ENCODE data around the gene AFF3.
"Not testable (repeated sequence)": the region's sequence is repeated elsewhere in the genome, so short reads cannot be mapped to it uniquely, and the experiment has no call there.

Gene AFF3

DNA sequence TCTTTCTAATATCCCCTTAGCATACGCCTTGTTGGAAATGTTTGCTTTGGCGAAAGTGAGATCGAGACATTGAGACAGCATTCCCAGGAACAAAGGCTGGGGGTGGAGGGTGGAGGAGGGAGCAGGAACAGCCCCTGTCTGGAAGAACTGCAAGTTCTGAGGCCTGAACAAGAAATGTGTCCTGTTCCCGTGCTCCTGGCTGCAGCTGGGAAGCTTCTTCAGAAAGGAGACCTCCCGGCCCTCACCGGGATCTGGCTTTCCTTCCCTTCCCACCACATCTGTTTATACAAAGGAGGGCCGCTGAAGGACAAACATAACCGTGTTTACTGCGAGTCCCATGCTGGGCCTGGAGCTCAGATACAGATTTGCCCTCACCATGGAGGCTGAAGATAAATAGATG, 35.9 kb downstream of the AFF3 start:
- DNase-seq = no peak

- DNase-seq = no peak
Observed at GRCh38 chr2:100105678-100106054, 36.7 kb downstream of the AFF3 start.

GRCh38 chr2:100104718-100105677, 37.4 kb downstream of the AFF3 start:
- DNase-seq = no peak

GRCh38 chr2:100104265-100104664, 38.1 kb downstream of the AFF3 start:
- DNase-seq = not testable (repeated sequence)

DNA sequence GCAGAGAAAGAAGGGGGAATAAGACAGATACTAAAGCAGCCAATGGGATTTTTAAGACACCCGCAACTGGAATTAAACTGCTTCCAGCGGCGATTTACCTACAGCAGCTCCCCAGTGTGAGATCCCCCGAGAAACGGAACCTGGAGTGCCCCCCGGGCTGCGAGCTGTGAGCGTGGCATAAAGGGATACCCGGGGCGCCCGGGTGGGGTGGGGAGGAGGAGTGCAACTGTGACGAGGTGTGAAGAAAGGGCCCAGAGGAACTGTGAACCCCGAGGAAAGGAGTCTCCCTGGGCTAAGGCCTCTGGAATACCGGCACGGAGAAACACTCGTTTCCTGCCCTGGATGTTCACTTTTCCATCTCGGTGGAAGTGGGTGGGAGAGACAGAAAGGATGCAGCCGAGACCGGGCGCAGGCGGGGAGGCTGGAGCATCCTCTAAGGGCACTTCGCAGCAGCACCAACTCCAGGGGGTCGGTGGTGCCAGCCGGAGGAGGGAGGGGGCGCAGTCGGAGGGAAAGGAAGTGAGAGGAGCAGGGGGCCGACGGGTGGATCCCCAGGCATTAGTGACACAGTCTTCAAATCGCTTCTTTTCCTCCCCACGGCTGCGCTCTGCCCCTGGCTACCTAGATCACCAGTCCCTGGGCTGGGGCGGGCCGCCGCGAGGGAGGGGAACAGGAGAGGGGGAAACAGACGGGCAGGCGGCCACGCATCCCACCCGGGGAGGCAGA, 38.7 kb downstream of the AFF3 start:
- not testable (repeated sequence) for DNase-seq

DNA sequence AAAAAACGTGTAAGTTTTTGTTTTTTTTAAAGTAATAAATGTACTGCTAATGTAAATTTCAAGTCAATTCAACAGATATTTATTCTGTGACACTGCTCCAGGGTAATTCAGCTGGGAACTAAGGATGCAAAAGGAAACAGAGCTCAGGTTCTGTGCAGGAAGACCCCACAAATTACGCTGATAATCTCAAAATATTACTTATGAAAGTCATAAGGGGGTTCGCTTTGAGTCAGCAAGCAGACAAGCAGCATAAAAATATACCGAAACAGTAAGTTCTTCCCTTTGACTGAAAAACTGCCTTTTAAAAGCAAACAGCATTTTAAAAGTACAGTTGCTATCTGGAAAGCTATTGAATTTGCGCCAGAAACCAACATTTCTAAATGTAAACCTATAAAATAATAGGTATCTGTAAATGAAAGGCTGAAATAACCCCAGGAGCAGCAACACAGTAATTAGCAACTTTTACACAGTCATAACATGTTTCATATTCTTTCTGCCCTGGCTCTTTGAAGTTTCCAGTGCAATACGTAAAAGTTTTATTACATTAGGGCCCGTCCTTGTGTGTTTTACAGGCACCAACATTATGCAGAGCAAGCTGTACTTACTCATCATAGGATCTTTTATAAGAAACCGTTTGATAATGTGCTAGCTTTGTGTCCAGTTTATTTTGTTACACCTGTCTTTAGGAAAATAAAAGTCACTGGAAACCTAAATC, 39.8 kb downstream of the AFF3 start:
- not testable (repeated sequence) for DNase-seq

- not testable (repeated sequence) for DNase-seq
Observed at GRCh38 chr2:100098855-100099254, 43.5 kb downstream of the AFF3 start.

DNA sequence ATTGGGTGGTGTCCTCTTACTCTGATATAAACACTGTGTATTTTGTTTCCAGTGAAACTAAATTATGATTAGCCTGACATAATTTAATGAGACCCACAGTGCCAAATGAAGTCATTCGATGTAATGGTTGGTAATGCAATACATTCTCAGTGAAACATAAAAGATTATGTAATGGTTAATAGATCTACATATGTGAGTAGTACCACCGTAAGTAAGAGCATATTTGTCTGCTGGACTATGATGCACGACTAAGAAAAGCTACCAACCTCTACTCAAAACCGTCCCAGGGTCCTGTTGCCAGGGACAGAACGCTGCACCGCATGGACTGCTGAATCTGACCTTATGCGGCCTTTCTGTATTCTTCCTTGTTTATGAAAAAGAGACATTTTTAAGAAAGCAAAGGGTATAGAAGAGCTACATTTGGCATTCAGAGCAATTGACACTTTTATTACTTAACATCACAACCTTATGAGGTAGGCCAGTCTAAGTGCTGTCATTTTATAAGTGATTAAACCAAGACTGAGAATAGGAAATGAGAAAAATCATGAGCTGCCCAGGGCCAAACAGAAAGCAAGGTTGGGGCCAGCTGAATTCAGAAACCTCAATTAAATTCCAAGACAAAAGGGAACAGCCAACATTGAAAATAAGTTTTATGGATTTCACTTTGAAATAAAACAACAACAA, 44.6 kb downstream of the AFF3 start:
- not testable (repeated sequence) for DNase-seq

GRCh38 chr2:100095845-100096244, 46.5 kb downstream of the AFF3 start:
- DNase-seq = not testable (repeated sequence)

DNA sequence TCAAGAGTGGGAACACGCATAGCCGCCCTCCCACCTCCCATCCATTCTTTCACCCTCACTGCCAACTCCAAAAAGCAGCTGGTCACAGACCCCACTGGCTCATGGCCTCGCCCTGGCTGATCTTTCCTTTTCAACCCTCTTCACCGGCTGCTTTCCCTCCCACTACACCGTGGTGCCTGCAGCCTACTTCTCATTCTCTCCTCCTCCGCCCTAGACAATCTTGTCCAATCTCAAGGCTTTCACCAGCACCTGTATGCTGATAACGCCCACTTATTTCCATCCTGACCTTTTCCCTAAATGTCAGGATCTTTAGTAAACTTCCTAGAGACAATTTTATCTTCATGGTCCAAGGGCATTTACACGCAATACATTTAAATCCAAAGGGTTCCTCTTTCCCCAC, 50.6 kb downstream of the AFF3 start:
- not testable (repeated sequence) for DNase-seq

DNA sequence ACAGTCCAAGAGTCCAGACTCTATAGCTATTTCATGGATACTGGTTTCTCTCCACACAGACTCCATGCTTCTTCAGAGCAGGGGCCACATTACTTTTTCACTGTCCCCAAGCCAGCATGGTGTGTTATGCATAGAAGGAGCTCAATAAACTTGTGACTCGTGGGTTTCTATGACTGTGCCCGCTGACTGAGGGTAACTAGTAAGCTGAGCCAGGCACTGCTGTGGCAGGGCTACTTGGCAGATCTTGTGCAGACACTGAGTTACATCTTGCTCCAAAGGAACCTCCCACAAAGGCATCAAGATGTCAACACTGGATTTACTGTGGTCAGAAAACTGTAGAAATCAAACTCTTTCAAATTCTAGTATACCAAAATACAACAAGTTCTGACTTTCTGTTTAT, 56.6 kb downstream of the AFF3 start:
- DNase-seq = not testable (repeated sequence)

DNA sequence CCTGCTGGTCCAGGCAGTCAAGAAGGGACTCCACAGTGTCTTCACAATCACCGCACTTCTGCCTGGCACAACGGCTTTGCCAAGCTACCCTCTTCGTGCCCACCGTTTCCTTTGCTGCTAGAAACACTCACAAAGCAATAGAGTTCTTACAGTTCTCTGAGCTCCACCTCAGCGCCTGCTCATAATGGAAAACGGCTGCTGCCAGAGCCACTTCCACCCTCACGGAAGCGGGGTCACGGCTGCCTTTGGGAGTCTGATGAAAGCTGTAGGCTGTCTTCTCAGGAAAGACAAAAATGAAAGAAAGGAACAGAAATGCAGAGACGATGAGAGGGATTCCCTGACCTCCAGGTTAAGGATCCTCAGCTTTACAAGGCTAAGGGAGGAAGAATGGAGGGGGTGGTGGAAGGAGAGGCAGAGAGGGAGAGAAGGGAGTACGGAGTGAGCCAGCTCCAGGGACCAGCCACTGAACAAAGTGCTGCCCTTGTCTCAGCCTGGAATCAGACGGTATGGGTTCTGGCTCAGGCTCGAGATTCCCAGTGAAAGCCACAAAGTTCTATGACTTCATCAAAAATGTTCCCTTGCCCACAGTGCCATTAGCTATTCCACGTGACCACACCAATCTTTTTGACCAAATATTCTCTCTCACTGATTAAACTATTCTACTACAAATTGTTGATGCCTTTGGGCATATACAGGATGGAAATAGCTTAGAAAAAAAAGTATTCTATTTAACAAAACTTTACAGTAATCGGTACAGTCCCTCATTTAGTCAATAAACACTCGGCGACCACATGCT, 58.8 kb downstream of the AFF3 start:
- not testable (repeated sequence) for DNase-seq

DNA sequence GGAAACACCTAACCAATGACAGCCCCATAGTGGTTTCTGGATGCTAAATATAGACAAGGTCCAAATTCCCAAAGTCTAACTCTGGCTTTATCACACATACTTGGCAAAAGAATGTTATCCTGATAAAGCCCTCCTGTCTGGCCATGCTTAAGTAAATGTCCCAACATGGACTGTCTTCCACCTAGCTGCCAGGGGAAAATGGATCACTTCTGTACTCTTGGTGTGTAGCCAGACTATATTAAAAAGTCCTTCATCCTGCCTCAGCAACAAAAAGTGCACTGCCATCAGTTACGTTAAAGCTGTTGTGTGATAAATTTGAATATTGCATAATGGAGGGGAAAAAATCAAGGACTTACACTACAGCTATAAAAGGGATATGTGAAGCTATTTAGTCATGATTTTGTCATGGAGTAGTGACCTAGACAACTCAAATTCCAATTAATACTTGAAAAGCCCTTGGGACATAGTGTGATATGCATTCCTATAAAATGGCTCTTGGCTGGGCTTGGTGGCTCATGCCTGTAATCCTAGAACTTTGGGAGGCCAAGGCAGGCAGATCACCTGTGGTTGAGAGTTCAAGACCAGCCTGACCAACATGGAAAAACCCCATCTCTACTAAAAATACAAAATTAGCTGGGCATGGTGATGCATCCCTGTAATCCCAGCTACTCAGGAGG, 60.0 kb downstream of the AFF3 start:
- DNase-seq = not testable (repeated sequence)

DNA sequence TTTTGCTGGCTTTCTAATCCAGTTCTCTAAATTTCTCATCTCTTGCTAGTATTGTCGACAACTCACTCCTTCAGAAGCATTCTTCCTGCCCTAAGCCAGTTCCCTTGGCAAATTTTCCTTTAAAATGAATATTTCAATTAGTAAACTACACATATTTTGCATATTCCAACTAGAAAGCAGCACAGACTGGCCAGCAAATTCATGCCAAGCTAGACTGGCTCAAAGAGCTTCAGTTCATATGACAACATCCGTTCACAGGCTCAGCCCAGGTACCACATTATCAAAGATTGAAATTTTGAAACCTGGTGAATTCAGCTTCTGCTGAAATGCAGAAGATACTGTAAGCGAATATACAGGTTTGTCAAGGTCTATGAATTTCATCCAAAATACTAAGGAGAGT, 64.5 kb downstream of the AFF3 start:
- no peak for DNase-seq

- no peak for DNase-seq
Observed at GRCh38 chr2:100077456-100077855, 64.9 kb downstream of the AFF3 start.

DNA sequence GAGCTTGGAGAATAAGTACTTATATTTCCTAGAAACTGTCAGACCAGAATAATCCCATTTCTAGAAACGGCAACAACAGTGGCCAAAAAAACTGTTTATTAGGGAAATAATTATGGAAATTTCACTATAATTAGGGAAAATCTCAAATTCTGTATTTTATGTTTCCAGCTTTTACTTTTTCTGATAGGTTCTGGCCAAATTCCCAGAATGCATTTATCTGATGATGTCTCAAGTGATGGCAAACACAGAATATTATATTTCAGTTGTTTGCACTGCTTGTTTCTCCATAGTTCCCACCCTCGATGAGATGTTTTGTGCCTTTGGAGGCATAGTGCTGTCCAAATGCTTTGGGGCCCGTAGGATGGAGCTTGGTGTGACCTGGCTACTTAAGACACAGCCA, 66.9 kb downstream of the AFF3 start:
- no peak for DNase-seq

- DNase-seq = no peak
Observed at GRCh38 chr2:100073110-100073509, 69.3 kb downstream of the AFF3 start.

GRCh38 chr2:100072503-100072902, 69.9 kb downstream of the AFF3 start:
- no peak for DNase-seq

DNA sequence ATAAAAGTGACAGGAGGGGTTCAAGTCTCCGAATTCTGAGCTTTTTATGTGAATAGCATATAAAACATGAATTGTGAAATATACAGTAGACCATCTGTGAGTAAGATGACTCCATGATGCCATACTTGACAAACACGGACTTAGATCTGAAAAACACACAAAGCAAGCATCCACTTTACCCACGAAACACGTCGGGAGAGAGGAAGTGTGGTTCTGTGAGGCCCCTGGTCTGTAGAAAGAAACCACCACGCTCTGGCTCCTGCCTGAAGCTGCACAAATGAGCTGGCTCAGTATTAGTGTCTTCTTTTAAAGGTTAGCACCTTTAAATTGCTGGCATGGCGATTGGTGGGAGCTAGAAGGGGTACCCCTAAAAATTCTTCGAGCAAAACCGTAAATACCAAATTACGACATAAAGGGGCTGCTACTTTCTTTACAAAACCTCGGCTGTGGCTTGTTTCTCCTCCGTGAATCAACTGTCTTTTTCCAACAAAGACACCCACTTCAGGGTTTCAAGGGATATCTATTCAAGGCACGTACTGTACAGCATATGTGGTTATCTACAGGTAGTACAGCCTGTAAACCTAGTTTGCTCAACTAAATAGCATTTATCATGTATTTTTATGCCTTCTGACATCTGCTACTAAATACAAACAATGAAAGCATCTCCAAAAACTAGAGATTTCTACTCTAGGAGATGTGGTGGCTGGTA, 70.9 kb downstream of the AFF3 start:
- DNase-seq = no peak

DNA sequence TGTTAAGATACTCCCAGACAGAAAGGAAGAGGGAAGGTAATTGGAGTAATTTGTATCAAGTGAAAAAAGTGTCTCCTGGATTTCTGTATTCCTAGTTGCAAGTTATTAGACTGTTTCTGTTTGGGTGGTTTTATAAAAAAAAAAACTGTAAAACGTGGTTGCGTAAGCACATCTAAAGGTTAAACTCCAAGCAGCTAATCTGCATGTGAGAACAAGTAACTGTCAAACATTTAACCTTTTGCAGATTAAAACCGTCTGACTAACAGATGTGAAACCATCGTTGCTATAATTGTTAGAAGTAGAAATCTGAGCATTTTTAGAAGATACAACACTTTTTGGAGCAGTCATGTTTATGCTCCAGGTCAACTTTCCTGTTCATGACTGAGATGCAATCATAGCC, 72.3 kb downstream of the AFF3 start:
- DNase-seq = no peak

GRCh38 chr2:100068395-100068794, 74.0 kb downstream of the AFF3 start:
- no peak for DNase-seq

All from NCI-H748 treated with DMSO at 0.1 percent for 48 hours (cell line).